NCI-H69 (cell line): ENCODE results near the gene TIGAR.

Experiments
- DNase-seq: peaks from one replicate; lab custom pipeline; 2025; lab: John Stamatoyannopoulos, UW

The TIGAR gene

DNA sequence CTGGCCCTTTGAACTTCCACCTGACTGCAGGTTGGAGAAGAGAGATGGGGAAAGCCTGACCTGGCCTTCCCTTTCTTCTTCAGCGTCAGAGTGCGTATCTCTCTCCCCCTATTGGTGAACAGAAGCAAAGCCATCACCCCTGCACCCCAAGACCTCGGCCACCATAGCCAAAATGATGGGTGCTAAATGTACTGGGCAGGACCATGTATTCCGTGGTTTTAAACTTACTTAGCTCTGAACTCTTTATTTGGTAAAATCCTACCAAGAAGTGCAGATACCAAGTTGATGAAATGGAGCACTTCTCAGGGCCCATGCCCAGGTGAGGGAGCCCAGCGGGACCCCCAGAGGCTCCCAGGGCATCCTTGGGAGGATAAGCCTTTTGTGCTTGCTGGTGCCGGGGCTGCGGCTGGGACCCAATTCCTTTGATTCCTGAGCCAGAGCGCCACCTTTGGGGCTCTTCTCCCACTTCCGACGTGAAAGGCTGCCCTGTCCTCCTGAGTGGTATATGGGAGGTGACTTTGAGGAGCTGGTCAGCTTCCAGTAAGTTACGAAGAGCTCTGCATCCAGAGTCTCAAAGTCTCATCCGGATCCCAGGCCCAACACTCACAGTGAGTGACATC lies 38.0 kb upstream of the TIGAR start:
- DNase-seq: no peak

DNA sequence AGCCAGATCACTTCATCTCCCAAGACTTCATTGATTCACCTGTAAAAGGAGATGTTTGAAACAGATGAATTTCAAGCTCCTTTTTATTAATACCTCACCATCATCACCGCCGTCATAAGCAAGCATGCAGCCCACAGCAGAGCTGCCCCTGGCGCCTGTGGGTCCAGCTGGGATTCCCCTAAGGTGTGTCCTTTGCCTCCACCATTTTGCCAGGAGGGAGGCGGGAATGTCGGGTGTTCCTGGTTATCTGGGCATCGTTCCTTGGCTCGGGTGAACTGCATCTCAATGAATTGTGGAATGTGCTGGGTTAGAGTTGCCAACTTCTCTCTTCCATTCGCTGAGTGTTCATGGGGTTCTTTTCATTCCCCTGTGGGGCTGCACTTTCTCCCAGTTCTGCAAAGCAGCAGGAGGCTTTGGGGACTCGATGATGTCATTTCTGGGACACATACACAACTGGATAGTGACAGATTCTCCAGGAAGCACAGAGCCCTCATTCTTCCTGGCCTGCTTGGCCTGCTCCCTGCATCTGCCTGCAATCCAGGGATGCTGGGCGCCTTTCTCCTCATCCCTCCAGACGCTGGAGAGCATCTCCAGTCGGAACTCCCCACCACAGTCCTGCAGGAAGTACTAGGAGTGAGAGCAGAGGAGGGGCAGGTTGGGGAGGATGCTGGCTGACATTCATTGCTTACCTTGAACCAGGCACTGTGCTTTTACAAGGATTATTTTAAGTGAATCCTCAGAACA lies 37.3 kb upstream of the TIGAR start:
- no peak for DNase-seq

DNA sequence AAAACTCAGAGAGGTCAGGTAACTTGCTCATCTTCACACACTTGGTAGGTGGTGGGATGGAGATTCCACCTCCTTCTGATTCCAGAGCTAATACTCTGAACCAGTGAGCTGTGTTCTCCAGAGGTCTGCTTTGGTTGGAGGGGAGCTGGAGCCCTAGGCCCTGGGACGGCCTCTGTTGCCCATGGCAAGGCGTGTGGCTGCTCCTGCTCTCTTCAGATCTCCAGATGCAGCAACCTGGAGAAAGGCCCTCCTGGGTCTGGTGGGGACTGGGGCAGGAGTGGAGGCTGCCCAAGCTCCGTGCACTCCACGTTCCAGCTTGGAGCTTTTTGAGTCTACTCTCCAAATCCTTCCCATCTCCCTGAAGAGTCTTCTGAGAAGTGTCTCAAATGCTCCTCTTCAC lies 36.7 kb upstream of the TIGAR start:
- DNase-seq: no peak

DNA sequence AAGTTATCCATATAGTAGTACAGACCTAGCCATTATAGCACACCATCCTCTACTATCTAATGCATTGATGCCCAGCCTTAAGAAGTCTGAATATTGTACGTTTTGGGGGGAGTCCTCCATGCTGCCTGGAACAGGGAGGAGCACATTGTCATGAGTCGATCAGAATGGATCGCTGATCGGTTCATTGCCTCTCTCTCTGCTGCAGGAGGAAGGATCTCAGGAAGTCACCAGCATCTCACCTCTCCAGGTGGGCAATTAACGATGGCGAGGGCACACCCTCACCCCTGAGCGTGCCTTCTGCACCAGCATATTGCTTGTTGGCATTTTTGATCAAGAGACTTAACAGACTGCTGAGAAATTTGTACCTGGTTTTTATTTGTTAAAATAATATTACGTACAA lies 35.9 kb upstream of the TIGAR start:
- no peak for DNase-seq

DNA sequence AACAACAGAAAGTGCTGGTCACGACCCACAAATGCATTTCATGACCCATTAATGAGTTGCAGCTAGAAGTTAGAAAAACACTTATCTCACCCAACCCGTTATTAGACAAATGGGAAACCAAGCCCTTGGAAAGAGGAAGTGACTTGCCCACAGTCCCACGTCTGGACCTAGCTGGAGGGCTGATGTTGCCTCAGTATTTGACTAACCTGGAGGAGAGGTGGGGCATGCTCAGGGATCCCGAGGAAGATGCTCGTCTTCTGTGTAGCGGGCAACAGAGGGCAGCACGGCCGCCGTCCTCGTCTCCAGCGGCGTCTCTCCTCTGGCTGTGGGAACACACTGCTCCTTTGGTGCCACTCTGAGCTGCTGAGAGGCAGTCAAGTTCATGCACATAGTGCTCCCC lies 34.8 kb upstream of the TIGAR start:
- DNase-seq: no peak

DNA sequence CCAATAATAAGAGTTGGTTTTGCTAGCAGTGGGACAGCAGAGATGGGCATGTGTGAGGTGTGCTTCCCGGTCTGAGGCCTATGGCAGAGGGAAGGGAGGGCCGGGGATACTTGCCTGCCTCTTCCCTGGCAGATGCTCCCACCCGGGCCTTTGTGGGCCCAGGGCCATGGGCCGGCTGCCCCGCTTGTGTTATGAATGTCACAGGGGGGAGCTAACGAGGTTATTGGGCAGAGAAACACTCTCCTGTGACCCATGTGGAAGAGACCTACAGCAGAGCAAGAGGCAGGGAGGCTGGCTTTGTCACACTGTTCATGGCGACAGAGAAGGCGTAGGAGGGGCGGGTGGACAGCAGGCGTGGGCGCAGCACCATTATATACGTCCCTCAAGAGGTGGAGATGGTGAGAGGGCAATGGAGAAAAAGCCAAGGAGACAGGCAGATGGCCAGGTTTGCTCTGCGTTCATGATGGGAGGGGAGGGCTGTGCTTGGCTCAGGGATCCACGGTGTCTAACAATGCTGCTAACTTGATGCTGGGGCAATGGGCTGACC lies 34.2 kb upstream of the TIGAR start:
- DNase-seq: no peak

DNA sequence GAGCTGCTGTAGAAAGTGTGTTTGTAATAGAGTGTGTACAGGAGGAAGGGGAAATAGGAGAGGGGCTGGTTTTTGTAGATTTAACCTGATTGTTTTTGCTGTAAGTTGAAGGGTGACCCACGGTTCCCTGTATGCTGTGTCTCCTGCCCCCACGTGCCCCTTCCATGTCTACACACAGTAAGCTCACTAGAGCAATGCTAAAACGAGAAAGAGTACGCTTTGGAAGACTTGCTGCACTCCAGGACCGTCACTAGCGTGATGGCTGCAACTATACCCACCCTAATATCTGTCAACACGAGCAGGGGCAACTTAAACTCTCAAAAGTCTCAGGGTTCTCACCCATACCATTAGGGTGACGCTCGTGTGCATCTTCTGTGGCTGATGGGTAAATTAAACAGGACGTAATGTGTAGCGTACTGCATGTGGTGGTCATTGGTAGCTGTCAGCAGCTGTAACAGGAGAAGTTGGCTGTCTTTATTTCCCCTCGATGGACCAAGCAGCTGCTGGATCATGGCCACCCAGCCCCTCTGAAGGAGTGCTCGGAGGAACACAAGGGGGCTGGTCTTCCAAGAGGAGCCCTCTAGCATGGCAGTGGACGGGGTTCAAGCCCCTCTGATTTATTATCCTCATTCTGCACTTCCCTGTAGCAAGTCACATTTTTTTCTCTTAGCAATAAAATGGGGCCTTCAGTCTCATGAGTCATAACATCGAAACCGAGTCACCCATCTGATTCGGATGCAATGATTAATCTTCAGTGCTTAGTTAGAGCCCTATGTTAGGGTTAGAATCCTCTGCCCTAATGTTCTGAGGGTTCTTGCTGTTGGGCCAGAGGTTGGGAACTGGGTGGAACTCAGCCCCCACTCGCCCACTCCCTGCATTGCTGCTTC lies 33.4 kb upstream of the TIGAR start:
- DNase-seq: no peak

DNA sequence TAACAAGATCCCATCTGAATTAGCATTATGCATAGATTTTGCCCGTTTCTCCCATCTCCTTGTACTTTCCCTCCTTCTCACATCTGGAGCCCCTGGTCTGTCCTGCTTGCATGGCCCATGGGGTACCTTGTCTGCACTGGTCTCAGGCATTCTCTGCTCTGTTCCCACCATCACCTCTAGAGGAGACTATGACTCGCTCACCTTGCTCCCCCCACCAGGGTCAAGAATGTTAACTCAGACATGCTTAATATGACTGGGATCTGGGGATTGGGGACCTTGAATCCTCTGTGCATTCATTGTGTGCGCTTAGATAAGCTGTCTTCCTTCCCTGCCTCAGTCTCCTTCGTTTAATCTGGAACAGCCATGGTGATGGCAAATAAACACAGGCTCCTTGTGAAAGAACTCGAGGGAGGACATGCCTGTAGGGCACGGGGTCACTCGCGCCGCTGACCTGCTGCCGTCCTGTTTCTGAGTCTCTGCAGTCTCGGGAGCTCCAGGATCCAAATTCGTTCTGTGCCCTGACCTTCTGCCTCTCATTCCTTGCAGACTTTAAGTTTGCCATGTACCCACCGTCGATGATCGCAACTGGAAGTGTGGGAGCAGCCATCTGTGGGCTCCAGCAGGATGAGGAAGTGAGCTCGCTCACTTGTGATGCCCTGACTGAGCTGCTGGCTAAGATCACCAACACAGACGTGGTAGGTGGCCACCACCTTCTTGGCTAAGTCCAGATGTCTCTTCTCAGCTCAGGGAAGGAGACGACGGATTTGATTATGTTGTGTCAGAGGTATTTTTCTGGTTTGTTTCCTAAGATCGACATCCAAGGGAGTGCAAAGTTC lies 32.5 kb upstream of the TIGAR start:
- no peak for DNase-seq

DNA sequence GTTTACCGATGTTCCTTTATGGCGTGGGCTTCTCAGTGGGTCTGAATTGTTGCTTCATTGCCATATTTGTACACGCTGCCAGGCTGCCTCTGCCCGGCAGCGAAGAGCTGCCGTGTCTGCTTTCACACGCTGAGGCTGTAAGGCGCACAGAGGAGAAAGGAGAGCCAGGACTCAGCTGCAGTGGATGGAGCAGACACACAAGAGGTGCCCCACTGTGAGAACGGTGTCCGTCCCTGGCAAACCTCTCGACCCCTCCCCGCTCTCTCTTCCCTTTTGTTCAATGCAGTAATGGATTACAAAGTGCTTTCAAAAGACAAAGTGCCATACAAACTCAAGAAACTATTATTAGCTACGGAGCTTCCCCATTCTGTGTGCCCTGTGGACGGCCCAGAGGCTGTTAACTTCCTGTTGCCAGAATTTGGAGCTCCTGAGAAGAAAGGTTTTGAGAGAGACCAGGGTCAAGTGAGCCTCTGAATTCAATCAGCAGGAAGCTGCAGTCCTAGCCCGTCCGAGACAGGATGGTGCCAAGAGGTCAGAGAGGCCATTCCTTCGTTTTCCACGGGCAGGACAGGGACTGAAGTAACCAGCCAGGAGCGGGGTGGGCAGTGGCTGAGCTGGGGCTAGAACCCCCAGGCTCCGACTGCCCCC lies 31.7 kb upstream of the TIGAR start:
- DNase-seq: peak; percentile 18

DNA sequence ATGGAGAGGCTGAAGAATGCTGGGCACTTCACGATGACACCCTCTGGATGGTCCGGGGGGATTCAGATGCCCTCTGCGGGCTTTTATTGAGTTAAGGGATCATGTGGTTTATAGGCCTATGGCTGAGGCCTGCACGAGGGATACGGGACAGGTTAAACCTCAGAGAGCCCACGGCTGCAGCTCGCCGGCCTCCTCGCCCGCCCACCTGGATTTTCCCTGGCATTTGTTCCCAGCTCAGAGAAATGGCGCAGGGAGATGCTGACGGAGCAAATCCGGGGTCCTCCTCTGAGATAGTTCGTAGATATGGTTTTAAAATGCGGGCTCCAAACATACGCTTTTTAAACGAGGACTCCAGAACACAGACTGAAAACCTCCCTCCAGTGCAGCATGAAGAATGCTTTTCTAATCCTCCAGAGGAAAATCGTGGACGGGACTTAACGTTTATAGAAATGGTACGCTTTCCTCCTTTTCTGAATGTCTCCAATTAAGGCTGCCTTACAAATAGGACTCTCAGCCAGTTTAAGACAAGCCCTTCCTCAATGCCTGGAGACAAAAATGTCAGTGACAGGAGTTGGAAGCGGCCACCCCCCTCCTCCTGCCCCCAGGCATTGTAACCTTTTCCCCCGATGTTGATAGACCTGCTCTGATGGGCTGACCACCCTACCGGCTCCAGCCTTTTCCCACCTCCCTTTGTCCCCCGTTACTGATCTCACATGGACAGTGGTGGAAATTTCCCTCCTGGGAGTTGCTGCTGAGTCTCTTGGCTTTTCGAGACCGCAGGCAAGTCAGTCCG lies 30.8 kb upstream of the TIGAR start:
- no peak for DNase-seq

DNA sequence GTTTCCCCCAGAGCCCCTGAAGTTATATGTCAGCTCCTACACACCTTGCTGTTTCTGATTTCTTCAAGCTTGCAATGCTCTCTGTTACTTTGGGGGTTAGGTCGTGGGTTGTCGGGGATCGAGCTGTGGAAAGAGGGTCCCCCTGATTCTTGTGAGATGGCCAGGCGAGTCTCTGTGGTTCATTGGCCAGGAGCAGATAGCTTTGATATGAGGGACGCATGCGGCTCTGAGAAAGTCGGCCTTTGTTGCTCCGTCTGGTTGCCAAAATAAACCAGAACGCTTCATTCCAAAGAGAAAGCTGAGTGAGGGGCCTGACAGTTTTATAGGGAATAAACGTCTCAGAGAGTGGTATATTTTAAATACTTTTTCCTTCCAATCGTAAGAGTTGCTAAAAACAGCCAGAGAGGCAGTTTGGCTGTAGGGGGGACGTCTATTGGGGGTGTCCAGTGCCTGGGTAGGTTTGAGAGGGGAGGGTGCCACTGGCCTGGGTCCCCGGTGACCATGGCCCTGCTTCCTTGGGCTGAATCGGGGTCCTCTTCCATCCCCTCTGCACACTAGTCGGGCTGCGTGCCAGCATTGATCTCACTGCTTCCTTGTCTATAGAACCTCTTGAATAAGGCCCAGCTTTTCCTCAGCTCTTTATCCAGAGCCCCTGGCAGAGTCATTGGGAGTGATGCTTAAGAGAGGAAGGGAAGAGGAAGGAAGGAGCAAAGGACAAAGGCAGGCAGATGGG lies 28.5 kb upstream of the TIGAR start:
- DNase-seq: no peak

DNA sequence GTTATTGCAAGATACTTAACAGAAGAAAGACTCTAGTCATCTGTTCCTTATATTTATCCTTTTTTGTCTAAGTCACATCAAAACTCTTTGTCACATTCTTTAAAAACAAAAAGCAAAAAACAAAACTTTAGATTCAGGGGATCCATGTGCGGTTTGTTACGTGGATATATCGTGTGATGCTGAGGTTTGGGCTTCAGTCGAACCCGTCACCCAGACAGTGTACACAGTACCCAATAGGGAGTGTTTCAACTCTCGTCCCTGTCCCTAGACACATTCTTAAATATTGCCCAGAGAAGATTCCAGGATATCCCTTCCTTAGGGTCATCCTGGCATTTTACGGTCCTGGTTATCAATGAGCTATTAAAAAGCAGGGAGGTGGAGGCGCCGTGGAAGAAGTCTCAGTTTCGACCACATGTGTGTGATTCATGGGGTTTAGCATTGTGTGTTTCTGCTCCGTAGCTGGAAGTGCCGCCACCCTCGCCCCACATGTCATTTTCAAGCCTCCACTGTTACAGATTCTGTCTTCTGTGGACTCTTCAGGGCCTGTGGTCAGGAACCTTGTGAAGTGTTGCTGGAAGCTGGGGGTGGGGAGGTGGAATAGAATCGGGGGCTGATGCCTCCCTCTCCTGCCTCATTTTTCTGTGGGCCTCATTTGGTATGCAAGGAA lies 27.6 kb upstream of the TIGAR start:
- DNase-seq: no peak

DNA sequence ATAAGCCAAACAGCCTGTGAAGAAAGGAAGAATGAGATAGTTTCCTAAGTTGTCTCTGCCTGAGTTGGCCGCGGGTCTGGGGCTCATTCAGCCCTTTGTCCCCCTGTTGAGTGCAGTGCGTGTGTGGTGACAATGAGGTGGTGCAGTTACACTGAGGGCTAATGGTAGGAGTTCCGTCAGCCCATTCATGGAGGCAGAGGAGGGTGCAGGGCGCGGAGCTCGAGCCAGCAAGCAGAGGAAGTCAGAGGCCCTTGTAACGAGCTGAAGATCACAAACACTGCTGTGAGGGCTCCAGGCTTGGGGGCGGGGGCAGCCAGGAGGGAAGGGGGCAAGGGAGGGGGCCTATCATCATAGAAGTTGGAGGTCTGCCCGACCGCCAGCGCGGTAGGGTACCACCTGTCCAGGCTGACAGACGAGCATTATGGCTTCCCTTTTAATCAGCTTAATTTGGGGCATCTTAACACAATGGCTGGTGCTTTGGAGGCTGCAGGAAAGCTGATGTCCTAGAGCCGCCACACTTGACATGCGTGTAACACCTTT lies 27.0 kb upstream of the TIGAR start:
- peak; percentile 8 for DNase-seq

DNA sequence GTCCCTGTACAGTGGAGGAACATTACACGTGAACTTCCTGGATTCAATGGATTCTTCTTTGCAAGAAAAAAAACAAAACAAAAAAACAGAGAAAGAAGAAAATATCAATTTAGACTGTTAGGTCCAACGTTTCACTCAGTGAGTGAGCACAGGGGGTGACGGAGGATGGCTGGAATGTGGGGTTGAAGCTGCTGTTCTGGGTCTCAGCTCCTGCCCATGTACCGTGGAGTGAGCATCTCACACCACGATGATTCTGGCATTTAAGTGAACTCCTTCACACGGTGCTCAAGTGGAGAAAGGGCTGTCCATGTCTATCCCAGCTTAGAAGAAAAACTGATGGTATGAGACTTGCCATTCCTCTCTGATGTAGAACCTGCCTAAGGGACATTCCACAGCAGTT lies 24.3 kb upstream of the TIGAR start:
- no peak for DNase-seq

DNA sequence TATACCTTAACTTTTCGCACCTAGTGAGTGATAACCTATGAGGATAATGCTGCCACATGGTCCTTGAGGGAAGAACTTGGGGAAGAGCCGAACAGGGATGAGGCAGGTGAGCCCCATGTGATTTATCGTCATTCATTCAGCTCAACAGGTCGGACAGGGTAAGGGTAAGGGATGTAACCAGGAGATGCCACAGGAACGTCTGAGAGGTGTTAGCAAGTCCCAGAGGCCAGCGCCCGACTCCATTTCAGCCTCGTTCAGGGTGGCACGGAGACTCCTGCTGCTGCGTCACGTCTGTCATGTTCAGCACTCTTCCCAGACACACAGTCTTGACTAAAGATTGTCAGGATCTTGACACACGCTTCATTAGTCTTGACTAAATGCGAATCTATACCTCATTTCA lies 23.4 kb upstream of the TIGAR start:
- DNase-seq: no peak

DNA sequence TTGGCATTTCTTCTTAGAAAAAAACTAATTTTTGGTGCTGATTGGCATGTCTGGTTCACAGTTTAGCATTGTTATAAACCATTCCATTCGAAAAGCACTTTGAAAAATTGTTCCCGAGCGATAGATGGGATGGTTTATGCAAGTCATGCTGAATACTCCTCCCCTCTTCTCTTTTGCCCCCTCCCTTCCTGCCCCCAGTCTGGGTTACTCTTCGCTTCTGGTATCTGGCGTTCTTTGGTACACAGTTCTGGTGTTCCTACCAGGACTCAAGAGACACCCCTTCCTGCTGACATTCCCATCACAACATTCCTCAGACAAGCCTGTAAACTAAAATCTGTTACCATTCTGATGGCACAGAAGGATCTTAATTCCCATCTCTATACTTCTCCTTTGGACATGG lies 20.1 kb upstream of the TIGAR start:
- DNase-seq: no peak

DNA sequence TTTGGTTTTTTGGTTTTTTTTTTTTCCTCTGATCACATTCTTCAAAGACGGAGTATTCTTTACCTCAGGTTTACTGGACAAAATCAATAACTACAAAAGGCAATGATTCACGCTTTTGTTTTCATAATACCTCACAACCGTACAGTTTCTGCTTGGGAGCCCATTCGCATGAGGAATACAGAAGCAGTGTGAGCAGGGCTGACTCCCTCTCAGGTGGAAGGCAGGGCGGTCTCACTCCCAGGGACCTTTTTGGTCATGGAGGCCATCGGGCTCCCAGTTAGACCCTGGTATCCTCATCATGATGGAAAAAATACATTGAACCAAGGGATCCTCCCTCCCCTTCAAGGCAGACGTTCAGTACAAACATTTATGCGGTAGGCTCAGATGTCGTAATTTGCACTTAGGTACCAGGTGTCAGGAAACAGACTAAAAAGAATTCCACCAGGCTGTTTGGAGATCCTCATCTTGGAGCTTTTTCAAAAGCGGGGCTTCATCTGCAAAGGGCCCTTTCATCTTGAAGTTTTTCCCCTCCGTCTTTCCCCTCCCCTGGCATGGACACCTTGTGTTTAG lies 19.0 kb upstream of the TIGAR start:
- DNase-seq: no peak

DNA sequence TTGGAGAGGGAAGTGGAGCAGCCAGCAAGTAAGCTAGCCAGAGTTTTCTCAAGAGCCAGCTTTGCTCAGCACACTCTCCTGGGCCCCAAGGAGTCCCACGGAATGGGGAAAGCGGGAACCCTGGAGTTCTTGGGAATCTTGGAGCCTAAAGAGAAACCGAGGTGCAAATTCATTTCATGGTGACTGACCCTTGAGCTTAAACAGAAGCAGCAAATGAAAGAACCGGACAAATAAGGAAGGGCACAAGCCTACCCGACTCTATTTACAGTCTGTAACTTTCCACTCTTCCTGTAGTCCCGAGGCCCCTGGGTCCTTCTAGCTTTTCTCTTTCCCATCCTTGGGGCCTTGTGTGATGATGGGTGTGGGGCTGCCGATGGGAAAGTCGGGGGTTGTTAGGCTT lies 18.1 kb upstream of the TIGAR start:
- no peak for DNase-seq

DNA sequence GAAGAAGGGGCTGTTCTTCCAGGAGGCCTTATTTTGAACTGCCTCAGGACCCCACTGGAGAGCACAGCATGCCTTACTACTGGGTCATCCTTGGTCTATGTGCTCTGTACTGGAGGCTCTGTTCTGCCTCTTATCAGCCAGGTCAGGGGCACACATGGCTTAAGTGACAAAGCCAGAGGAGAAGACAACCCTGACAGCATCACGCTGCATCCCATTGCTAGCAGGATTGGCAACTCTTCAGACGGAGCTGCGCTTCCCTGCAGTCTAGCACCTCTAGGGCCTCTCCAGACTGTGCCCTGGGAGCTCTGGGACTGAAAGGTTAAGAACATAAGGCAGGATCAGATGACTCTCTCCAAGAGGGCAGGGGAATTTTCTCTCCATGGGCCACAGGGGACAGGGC lies 17.3 kb upstream of the TIGAR start:
- DNase-seq: no peak
